ENCODE measurements around the gene ANKMY1.

The ANKMY1 gene

DNA sequence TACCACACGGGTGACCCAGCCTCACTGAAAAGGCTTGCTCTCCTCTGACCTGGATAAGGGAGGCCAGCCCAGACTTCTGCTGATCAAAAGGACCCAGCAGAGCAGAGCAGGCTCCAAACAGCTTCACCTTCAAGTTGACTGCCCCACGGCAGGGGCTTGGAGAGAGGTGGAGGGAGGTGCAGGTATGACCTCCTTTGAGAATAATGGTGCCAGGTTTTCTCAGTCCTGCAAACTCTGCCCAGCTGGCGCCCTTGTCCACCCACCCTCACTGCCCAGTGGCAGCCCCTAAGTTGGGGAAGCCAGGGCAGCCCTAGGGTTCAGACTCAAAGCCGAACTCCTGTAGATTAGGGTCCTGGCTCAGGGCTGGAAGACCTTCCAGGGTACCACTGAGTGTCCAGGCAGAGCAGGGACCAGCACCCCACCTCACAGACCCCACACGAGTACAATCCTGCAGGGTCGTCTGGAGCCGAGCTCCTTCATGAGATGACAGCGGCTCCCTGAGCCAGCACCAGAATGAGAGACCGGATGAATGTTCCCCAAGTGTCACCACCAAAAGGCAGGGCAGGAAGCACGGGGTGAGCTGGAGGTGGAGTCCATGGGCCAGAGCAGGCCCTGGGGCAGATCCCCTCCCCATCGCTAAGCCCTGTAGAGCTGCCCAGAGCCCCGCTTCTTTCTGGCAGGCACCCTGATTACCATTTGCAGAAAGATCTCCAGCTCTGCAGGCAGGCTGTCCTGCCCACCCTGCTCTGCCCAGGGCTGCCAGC lies 125.9 kb downstream of the ANKMY1 start:
- DNase-seq: no peak

DNA sequence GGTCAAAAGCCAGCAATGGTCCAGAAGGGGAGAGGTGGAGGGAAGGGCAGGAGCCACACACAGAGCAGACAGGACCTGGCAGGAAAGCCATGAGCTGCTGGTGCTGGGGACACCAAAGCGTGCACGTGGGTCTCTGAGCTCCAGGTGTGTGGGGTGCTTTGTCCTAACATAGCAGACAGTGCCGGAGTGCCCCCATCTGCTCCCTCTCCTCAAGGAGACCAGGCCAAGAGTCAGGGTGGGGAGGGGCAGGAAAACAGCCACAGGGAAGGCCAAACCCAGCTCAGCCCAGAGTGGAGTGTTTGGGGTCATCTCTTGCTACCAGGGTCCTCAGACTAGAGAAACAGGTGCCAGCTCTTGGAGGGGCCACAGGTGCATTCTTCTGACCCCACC lies 126.5 kb downstream of the ANKMY1 start:
- DNase-seq: no peak

DNA sequence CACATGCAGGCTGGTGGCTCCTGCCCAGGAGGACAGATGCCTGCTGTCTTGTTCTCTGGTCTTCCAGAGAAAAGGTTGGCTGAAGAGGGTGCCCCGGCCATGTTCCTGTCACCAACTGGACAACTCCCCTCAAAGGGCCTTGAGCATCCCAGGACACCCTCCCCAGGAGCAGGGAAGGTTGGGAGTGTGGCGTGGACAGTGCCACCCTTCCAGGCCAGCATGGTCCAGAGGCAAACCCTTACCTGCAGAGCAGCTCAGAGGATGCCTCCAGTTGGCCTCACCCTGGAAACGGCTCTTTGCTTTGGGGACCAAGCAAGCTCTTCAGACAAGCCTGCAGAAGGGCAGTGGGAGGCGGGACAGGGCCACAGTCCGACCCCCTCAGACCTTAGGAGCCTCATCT lies 127.2 kb downstream of the ANKMY1 start:
- DNase-seq: no peak

DNA sequence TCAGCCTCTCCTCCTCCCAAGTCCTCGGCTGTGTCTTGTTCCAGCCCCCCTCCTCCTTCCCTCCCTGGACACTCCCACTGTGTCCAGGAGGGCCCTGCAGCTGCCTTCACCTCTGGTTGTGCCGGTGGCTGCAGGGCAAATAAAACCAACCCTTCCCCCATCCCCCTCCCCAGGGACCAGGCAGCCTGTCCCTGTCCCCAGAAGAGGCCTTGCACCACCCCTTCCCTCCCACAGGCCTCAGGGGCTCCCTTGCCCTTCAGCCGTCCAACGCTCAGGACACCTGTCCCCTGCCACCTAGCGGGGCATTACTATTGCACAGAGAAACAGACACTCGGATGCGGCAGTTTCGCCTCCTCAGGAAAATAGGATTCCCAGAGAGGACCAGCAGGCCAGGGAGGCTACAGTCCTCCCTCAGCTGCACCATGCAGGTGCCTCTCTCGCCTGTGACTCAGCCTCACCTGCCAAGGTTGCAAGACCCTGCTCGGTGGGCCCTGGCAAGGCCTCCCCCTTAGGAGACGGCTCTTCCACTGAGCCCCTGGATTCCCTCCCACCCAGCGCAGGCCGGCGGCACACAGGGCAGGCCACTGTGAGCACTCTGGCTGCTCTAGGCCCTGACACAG lies 127.8 kb downstream of the ANKMY1 start:
- no peak for DNase-seq

All from NCI-H226 (cell line).